Effector memory CD8-positive, alpha-beta T cell (primary cell): ENCODE results near the gene FGF6.
A peak's percentile ranks its signal among the peaks of the same experiment; 100 is the strongest.
"Not testable (repeated sequence)": the region's sequence is repeated elsewhere in the genome, so short reads cannot be mapped to it uniquely, and the experiment has no call there.

Source experiments
- ATAC-seq: fragments of 150-1000 bp; cut with Tn5 transposase; replicated peaks from 2 replicates; pipeline ENCODE4 v1.10.0; 2021; ENCODE audit warnings: mild to moderate bottlenecking, moderate library complexity
- DNase-seq, 3 experiments: peaks; one replicate each; pipeline ENCODE4 v3.0.0; 2021
- H3K27ac Mint-ChIP-seq, 2 donors: one replicate each; pipeline ENCODE4 v1.8.0; 2022; ENCODE audit warnings: mild to moderate bottlenecking in 2 of 2, mixed read lengths in 2 of 2, moderate library complexity in 2 of 2
- H3K27me3 Mint-ChIP-seq, 2 donors: one replicate each; pipeline ENCODE4 v1.8.0; 2022; ENCODE audit warnings: mixed read lengths in 2 of 2
- H3K36me3 Mint-ChIP-seq: one replicate; pipeline ENCODE4 v1.8.0; 2022; ENCODE audit warnings: mild to moderate bottlenecking, moderate library complexity, mixed read lengths; ENCODE audit not compliant: insufficient read depth
- H3K4me1 Mint-ChIP-seq, 2 donors: one replicate each; pipeline ENCODE4 v1.8.0; 2022; ENCODE audit warnings: low read depth in 2 of 2, mixed read lengths in 2 of 2
- H3K4me3 Mint-ChIP-seq, 2 donors: one replicate each; pipeline ENCODE4 v1.8.0; 2022; ENCODE audit warnings: mild to moderate bottlenecking in 2 of 2, mixed read lengths in 2 of 2, moderate library complexity in 2 of 2
- H3K9me3 Mint-ChIP-seq, 2 donors: one replicate each; pipeline ENCODE4 v1.8.0; 2022; ENCODE audit warnings: mixed read lengths in 2 of 2

The FGF6 gene

DNA sequence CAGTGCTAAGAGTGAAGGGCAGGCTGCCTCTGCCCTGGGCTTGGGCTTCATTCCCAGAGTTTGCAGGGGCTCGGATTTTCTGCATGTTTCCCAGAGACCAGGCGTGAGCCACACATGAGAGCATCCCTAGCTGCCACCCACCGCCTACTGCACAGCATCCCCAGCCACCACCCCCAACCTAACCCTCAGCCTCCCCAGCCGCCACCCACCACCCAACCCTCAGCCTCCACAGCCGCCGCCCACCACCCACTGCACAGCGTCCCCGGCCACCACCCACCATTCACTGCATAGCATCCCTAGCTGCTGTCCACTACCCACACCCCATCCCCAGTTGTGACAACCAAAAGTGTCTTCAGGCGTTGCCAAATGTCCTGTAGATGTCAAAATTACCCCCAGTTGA, 22.6 kb downstream of the FGF6 start:
- no peaks in the 10 kb centered on the region for H3K36me3 Mint-ChIP-seq

GRCh38 chr12:4421590-4422031, 24.0 kb downstream of the FGF6 start:
- DNase-seq (peak; percentile 10 to 27 (median 18)), ATAC-seq (no peak)

More for the DNA sequence above, 22.6 kb downstream of the FGF6 start:
- Mint-ChIP-seq H3K4me3 (no peak overlapping the region), H3K9me3 (no peaks in the 10 kb centered on the region), H3K4me1 (no peaks in the 10 kb centered on the region), H3K27me3 (peaks cover 3 to 14% of the 10 kb centered on the region in 2 donors), H3K27ac (no peak overlapping the region)
- ATAC-seq (no peak), DNase-seq (no peak)

DNA sequence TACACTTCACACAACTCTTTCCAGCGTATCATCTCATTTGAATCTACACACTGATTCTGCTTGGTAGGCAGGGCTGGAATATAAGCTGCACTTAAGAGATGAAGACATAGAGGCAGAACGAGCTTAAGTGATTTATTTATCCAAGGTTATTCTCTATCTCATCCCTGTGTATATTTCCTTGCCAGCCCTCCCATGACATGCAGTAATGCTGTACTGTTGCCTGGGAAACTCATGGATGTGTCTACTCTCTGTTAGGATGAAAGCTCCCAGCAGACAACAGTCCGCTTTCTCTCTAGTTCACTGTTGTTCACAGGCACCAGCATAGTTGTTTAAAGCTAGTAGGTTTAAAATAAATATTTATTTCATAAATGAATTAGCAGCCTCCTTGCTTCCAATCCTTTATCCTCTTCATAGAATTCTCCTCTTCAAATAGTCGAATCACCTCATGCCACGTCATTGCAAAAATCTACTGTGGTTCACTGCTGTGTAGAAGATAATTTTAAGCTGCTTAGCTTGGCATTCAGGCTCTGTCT, 25.4 kb downstream of the FGF6 start:
- ATAC-seq (no peak), DNase-seq (no peak)
- H3K9me3 Mint-ChIP-seq: no peaks in the 10 kb centered on the region
- no peak overlapping the region for H3K4me3 Mint-ChIP-seq
- no peak overlapping the region for H3K27ac Mint-ChIP-seq
- H3K27me3 Mint-ChIP-seq: peaks cover 20 to 38% of the 10 kb centered on the region in 2 donors
- peaks cover 2 to 4% of the 10 kb centered on the region in 2 donors for H3K4me1 Mint-ChIP-seq
- no peaks in the 10 kb centered on the region for H3K36me3 Mint-ChIP-seq

More at GRCh38 chr12:4421590-4422031, 24.0 kb downstream of the FGF6 start:
- Mint-ChIP-seq H3K27me3 (peaks cover 6 to 23% of the 10 kb centered on the region in 2 donors), H3K4me3 (no peak overlapping the region), H3K27ac (no peak overlapping the region), H3K4me1 (no peaks in the 10 kb centered on the region), H3K36me3 (no peaks in the 10 kb centered on the region), H3K9me3 (no peaks in the 10 kb centered on the region)

GRCh38 chr12:4418913-4419312, 26.7 kb downstream of the FGF6 start:
- no peak for DNase-seq

DNA sequence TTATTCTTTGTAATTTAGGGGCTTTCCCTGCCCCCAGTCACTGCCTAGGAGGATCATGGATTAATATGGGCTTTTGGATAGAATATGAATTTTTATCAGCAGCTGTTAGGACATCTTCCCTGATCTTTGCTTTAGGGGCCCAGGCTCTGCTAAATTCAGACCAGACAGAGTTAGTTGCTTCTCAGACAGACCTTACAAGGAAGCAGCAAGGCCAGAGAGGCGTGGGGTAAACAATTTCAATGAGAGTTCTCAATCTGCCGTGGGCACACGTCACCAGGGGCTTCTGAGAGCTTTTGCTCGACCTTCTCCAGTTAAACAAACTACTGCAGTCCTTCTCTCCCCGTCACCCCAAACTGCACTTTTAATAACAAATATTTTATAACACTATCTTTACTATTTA, 27.7 kb downstream of the FGF6 start:
- ATAC-seq: no peak
- no peaks in the 10 kb centered on the region for H3K36me3 Mint-ChIP-seq
- peaks cover 5 to 7% of the 10 kb centered on the region in 2 donors for H3K4me1 Mint-ChIP-seq
- DNase-seq: no peak
- no peak overlapping the region for H3K27ac Mint-ChIP-seq
- H3K4me3 Mint-ChIP-seq: no peak overlapping the region
- H3K27me3 Mint-ChIP-seq: peaks cover 33 to 47% of the 10 kb centered on the region in 2 donors
- no peaks in the 10 kb centered on the region for H3K9me3 Mint-ChIP-seq

More at GRCh38 chr12:4418913-4419312, 26.7 kb downstream of the FGF6 start:
- Mint-ChIP-seq H3K9me3 (no peaks in the 10 kb centered on the region), H3K4me1 (peaks cover 5 to 7% of the 10 kb centered on the region in 2 donors), H3K27me3 (peaks cover 30 to 47% of the 10 kb centered on the region in 2 donors), H3K36me3 (no peaks in the 10 kb centered on the region), H3K27ac (no peak overlapping the region), H3K4me3 (no peak overlapping the region)
- no peak for ATAC-seq

GRCh38 chr12:4417455-4417854, 28.2 kb downstream of the FGF6 start:
- no peak overlapping the region for H3K27ac Mint-ChIP-seq
- DNase-seq (no peak), ATAC-seq (no peak)
- no peak overlapping the region for H3K4me3 Mint-ChIP-seq
- H3K36me3 Mint-ChIP-seq: no peaks in the 10 kb centered on the region
- H3K27me3 Mint-ChIP-seq: peaks cover 34 to 47% of the 10 kb centered on the region in 2 donors
- H3K4me1 Mint-ChIP-seq: peaks cover 5 to 7% of the 10 kb centered on the region in 2 donors
- no peaks in the 10 kb centered on the region for H3K9me3 Mint-ChIP-seq

DNA sequence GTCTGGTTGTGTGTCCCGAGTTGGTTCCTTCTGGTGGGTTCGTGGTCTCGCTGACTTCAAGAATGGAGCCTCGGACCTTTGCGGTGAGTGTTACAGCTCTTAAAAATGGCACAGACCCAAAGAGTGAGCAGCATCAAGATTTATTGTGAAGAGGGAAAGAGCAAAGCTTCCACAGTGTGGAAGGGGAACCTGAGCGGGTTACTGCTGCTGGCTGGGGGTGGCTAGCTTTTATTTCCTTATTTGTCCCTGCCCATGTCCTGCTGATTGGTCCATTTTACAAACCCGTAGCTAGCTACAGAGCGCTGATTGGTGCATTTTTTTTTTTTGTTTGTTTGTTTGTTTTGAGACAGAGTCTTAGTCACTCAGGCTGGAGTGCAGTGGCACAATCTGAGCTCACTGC, 29.3 kb downstream of the FGF6 start:
- Mint-ChIP-seq H3K27me3 (peaks cover 46 to 50% of the 10 kb centered on the region in 2 donors), H3K4me1 (peaks cover 5 to 7% of the 10 kb centered on the region in 2 donors), H3K36me3 (no peaks in the 10 kb centered on the region), H3K27ac (no peak overlapping the region), H3K4me3 (no peak overlapping the region), H3K9me3 (no peaks in the 10 kb centered on the region)
- ATAC-seq (no peak), DNase-seq (no peak)

DNA sequence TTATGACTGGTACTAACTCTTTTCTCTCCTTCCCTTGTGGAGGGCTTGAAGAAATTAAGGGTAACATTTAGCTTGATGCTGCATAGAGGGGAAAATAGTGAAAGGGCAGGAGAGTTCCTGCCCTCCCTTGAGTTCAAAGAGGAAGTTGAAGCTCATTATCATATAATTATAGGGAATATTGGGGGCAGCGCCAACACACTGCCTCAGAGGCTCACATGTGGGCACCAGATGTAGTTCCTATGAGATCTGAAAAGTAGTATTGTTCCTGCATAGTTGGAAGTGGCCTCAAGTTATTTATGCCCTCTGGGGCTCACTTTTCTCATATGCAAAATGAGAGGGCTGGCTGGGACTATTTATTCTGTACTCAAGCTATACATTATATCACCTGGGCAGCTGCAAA, 33.1 kb downstream of the FGF6 start:
- no peak overlapping the region for H3K27ac Mint-ChIP-seq

GRCh38 chr12:4412056-4412455, 33.6 kb downstream of the FGF6 start:
- Mint-ChIP-seq H3K27me3 (peaks cover 40 to 46% of the 10 kb centered on the region in 2 donors), H3K4me3 (no peak overlapping the region), H3K27ac (no peak overlapping the region), H3K9me3 (no peaks in the 10 kb centered on the region), H3K4me1 (peaks cover 5 to 7% of the 10 kb centered on the region in 2 donors), H3K36me3 (no peaks in the 10 kb centered on the region)
- ATAC-seq: no peak
- DNase-seq: no peak

More for the DNA sequence above, 33.1 kb downstream of the FGF6 start:
- no peak for ATAC-seq
- H3K9me3 Mint-ChIP-seq: no peaks in the 10 kb centered on the region
- no peak for DNase-seq
- H3K4me1 Mint-ChIP-seq: peaks cover 5 to 7% of the 10 kb centered on the region in 2 donors
- H3K27me3 Mint-ChIP-seq: peaks cover 45 to 49% of the 10 kb centered on the region in 2 donors
- H3K36me3 Mint-ChIP-seq: no peaks in the 10 kb centered on the region
- no peak overlapping the region for H3K4me3 Mint-ChIP-seq

DNA sequence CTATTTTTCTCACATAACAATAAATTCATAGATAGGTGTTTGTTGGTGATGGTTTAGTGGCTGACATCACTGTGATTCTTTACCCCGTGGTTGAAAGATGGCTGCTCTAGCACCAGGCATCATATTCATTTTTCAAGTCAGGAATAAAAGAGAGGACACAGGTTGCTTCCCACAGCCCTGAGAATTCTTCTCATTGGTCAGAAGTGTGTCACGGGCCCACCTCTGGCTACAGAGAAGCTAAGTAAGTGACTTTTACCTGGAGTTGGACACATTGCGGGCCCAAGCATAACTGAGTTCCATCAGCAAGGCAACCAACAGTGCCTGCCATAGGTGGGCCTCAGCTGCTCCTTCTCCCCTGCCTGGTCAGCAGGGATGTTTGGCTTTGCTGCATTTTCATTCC, 38.5 kb downstream of the FGF6 start:
- ATAC-seq (no peak), DNase-seq (no peak)
- no peak overlapping the region for H3K27ac Mint-ChIP-seq
- H3K4me1 Mint-ChIP-seq: no peaks in the 10 kb centered on the region
- no peaks in the 10 kb centered on the region for H3K9me3 Mint-ChIP-seq
- H3K36me3 Mint-ChIP-seq: no peaks in the 10 kb centered on the region
- H3K4me3 Mint-ChIP-seq: no peak overlapping the region
- peaks cover 21 to 25% of the 10 kb centered on the region in 2 donors for H3K27me3 Mint-ChIP-seq

GRCh38 chr12:4404877-4405637, 40.6 kb downstream of the FGF6 start:
- ATAC-seq, H3K27ac Mint-ChIP-seq, H3K9me3 Mint-ChIP-seq, H3K4me3 Mint-ChIP-seq, H3K4me1 Mint-ChIP-seq, H3K36me3 Mint-ChIP-seq, DNase-seq: not testable (repeated sequence)
- H3K27me3 Mint-ChIP-seq: peaks cover 20 to 29% of the 10 kb centered on the region in 2 donors

DNA sequence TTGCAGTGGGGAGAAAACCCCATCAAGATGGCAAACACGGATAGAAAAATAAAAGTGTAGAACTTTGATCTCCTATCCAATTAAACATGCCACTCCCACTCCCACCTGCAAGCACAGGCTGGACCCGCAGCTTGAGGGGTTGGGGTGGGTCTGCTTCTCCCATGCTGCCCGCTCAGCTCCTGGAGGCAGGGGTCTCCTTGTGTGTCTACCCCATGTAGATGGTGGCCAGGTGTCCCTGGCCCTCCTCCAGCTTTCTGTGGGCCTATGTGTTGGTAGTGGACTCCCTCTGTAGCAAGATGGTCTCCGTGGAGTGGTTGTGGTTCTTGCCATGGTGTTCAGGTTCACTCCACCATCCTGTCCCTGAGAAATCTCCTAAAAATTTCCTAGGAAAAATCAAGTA, 42.6 kb downstream of the FGF6 start:
- Mint-ChIP-seq H3K27me3 (peaks cover 20 to 39% of the 10 kb centered on the region in 2 donors), H3K36me3 (no peaks in the 10 kb centered on the region), H3K4me3 (no peak overlapping the region), H3K27ac (no peak overlapping the region), H3K4me1 (no peaks in the 10 kb centered on the region), H3K9me3 (no peaks in the 10 kb centered on the region)
- ATAC-seq (no peak), DNase-seq (no peak)

DNA sequence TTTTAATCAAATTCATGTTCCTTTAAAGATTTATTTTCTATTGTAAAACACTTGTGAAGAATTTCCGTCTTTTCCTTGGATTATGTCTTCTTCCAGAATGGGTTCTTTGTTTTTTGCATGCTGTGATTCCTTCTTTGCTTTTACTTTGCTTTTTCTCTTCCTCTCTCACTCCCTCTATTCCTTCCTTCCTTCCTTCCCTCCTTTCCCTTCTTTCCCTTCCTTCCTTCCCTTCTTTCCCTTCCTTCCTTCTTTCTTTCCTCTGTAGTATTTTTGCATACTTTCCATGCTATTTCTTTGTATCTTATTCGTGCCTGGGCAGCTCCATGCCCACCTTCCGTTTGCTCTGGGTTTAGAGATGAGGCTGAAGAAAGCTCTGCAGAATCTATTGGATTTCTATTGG, 44.5 kb downstream of the FGF6 start:
- H3K4me3 Mint-ChIP-seq: no peak overlapping the region
- ATAC-seq (no peak), DNase-seq (no peak)
- H3K9me3 Mint-ChIP-seq: no peaks in the 10 kb centered on the region
- H3K27ac Mint-ChIP-seq: no peak overlapping the region
- peaks cover 20 to 45% of the 10 kb centered on the region in 2 donors for H3K27me3 Mint-ChIP-seq
- no peaks in the 10 kb centered on the region for H3K4me1 Mint-ChIP-seq
- no peaks in the 10 kb centered on the region for H3K36me3 Mint-ChIP-seq

DNA sequence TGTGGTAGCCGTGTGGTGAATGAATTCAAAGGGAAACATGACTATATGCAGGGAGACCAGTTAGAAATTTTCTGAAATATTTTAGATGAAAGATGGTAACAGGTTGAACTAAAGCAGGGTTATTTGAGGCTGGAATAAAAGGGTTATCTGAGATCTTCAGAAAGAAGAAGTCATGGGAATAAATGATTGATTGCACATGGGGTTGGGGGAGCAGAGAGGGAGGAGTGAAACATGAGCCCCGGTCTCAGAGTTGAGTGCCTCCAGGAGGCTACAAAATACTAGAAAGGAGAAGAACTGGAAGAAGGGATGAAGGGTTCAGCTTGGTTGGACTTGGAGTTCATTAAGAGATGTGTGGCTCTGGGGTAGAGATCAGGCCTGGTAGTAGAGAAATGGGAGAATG, 49.8 kb downstream of the FGF6 start:
- H3K4me3 Mint-ChIP-seq: no peak overlapping the region
- DNase-seq (no peak), ATAC-seq (no peak)
- peaks cover 25 to 43% of the 10 kb centered on the region in 2 donors for H3K27me3 Mint-ChIP-seq
- H3K9me3 Mint-ChIP-seq: no peaks in the 10 kb centered on the region
- H3K4me1 Mint-ChIP-seq: peaks cover 0 to 3% of the 10 kb centered on the region in 2 donors
- no peaks in the 10 kb centered on the region for H3K36me3 Mint-ChIP-seq
- H3K27ac Mint-ChIP-seq: no peak overlapping the region
